Fibroblast of skin of abdomen (primary cell): ENCODE measurements around the gene PYGO2.
"Not testable (repeated sequence)": the region's sequence is repeated elsewhere in the genome, so short reads cannot be mapped to it uniquely, and the experiment has no call there.

ENCODE experiments used
- DNase-seq: peaks from one replicate; pipeline ENCODE4 v3.0.0-alpha.2; 2013

PYGO2 gene

DNA sequence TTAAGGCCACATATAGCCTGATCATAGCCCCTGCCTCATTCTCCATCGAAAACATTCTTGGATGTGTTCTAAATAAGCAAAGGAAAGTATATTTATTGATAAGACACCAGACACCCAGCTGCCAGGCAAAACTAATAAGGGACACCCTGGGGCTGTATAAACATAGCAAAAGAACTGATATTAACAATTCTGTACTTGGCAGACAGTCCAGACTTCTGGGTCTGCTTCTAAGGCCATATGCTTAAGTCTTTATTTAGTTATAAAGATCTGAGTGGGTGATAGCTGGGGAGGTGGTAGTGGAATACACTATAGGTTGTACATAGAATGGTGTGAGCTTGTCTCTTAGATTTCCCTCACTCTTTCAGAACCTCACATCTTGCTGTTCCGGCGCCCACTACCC is 16.8 kb upstream of the PYGO2 start:
- DNase-seq: no peak

DNA sequence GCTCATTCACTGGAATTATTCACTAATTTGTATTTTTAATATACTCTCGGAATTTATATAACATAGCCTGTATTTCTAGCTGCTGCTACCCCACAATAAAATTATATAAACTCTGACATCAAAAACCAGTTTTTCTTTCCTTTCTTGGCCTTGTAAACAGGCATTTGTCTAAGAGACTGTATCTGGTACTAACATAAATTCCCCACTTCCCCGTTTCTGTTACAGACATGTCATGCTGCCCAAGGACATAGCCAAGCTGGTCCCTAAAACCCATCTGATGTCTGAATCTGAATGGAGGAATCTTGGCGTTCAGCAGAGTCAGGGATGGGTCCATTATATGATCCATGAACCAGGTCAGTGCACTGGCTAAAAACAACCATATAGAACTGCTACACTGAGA is 16.2 kb upstream of the PYGO2 start:
- not testable (repeated sequence) for DNase-seq

DNA sequence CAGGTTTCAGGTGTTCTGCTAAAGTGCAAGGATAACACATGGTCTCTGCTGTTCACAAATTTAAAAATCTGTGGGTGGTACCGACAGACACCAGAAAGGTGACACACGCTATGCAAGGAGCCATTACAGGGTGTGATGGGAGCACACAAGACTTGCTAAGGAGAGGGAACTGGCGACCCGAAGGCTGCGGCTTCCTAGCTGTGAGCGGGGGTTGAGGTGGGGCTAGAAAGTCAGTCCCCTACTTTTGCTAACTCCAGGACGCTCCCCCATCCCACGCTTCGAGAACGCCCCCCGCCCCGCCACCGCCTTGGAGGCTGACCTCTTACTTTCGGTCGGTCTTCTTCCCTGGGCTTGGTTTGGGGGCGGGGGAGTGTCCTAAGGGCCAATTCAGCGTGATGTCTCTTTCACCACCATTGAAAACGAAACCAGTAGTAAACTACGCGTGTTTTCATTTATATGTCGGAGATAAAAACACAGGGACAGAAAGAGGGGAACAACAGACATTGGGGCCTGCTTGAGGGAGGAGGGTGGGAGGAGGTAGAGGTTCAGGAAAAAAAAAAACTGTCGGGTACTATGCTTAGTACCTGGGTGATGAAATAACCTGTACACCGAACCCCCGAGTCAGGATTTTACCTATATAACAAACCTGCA is 14.0 kb upstream of the PYGO2 start:
- DNase-seq: peak; percentile 58

DNA sequence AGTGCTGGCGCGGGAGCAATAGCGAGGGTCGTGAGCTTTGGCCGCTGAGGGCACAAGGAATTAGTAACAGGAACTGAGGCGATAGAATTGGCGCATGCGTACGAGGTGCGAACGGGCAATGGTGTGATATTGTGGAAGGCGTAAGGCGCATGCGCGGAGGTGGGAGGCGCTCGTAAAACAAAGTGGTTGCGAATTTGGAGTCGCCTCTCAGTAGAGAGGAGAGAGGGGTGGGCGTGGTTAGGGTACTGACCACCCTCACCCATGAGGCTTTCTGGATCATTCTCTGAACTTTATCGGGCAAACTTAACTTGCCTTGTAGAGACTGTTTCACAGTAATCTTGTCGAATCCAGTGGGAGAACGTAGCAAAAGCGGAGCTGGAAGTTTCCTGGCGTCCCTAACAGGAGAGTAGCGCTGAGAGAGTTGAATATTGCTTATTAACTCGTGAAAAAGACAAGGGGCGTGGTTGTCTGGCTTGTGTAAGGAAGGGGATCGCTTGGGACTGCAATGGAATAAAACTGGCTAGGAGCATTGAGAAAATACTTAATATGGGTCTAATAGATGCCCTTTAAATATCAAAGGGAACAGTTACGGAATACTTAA is 13.3 kb upstream of the PYGO2 start:
- DNase-seq: peak; percentile 96

DNA sequence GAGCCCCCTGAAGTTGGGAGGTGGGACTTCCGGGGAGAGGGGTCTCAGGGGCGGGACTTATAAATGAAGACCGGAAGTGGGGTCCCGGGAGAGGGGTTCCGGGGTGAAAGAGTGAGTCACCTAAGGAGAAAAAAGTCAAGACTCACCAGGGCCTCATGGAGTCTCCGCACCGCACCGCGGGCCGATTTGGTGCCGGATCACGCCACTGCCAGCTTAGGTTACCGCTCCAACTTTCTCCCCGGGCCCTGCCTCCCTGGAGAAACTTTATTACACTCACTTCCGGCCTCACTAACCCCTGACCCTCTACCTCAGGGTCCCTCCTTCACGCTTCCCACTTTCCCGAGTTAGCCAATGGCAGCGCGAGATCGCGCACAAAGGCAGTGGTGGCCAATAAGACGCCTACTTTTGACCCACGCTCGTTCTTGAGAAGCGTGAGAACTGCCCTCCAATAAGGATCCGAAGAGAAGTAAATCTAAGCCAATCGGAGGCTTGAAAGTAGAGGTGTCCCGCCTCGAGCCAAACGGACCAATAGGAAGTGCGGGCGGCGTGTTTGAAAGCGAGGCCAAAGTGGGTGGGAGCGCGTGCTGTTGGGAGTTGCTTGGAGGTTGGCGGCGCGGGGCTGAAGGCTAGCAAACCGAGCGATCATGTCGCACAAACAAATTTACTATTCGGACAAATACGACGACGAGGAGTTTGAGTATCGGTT is 12.7 kb upstream of the PYGO2 start, which contains the start of gene CKS1B:
Gene CKS1B, plus strand, starts transcription at position 580 of the 706 bp plus-strand sequence. Its CDS starts 65 bp downstream, at position 645.
- peak; percentile 100 for DNase-seq

DNA sequence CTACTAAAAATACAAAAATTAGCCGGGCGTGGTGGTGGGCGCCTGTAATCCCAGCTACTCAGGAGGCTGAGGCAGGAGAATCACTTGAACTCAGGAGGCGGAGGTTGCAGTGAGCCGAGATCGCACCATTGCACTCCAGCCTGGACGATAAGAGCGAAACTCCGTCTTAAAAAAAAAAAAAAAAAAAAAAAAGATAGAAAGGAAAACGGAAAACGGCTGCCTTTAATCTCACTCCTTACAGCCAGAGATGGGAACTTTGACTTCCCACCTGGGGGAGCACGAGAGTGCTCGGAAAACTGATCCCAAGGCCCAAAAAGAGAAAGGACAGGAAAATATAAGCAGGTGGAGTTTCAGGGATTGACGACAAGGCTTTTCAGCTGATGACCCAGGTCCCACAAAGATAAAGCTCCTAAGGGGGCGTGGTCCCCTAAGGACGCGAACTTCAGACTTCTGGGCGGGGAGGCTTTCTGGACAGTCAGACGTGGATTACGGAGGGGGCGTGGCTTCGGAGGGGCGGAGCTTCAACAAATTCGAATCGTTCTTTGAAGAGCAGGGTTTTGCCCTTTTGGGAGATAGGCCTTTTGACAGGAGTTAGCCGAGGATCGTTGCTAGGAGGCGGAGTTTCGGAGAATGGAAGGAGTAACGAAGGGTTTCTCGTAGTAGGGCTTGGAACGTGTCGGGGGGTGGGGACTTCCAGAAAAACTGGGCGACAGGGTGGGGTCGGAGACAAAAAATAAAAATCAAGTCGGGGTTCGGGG is 11.9 kb upstream of the PYGO2 start:
- DNase-seq: peak; percentile 97

DNA sequence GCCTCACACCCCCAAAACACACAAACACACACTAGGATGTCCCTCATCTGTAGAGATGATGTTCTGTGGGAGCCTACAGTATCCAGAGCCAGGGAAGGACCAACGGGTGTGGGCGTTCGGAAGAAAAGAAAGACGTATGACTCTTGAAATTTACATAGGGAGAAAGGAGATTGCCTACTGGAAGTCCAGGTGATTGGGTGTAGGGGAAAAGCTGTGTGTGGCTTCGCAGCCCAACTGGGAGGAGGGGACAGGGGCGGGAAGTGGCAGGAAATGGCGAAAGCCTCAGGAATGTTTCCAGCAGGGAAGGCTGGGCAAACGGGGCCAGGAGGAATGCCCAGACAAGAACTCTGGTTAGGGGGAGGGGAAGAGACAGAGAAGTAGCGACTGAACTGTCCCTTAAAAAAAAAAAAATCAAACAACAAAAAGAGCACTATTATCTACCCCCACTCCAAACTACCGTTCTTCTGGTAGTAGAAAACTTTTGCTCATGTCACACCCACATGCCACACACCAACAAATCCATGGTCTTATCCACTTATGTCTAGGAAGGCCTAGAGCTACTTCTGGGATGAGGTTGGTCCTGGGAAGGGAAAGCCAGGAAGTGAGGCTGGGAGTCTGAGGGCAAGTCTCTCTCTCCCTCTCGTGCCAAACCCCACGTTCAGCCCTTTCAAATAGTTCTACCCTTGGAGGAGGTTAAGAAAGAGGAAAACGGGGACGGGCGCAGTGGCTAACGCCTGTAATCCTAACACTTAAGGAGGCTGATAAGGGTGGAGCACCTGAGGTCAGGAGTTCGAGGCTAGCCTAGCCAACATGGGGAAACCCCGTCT is 11.1 kb upstream of the PYGO2 start:
- DNase-seq: peak; percentile 98

DNA sequence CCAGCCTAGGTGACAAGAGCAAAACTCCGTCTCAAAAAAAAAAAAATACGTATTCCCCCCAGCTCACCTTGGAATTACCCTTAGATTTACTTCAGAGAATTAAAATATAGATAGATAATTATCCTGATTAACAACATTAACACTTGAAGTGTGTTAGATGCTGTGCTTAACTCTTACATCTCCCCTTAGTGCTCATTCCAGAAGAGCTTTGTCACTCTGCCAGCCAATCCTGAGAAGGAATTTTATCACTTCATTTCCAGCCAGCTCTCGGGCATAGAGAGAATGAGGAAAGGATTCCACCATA is 10.6 kb upstream of the PYGO2 start:
- no peak for DNase-seq

DNA sequence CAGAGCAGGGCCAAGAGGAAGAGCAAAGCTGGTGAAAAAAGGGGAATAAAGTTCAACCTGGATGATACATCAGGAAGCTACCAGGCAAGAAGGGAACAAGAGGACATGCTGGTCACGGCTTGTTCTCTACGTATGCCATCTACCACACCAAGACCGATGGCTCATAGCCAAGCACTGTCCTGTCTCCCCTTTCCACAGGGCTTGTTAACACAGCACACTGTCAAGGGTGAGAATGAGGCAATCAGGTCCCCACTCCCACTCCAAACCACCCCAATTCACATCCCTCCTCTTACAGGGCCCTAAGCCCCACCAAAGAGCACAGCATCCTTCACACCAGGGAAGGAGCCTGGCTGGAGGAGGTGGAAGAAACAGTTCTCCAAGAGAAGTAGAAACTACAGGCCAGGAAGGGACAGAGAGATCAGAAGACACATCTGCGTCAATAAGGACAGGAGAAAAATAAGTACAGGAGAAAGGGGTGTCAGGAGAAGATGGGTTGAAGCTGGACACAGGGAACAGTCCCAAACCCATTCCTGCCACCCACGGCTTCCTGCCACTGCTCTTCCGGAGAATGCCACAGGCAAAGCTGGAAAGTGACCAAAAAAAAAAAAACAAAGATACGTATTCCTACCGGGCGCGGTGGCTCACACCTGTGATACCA is 9.9 kb upstream of the PYGO2 start:
- no peak for DNase-seq

DNA sequence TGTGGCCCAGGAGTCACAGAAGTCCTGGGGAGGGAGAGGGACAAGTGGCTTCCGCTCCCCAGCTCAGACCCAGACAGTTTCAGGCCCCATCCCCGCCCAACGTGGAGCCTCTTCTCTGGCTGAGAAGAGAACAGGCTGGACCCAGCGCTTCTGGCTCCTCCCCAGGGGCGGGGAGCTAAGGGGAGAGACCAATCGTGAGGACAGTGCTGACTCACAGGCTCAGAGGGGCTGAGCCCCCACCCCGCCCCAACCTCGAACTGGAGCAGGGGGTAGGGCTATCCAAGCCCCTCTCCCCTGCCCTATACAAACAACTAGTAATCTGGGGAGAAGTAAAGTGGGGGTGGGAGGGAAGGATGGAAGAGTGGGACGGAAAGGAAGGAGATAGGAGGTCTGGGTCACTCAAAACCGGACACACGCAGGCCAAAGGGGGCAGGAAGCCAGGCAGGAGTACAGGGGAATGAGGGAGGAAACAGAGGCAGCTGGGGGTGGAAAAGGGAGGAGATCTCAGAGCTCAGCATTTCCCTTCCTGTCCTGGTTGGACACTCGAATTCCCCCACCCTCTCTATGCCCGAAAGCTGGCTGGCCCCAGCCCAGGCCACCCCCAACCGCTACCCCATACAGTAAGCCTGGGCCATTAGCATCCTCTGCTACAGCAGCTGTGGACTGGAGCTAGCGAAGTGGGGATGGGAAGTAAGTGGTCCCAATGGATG is 9.2 kb upstream of the PYGO2 start, which contains the start of gene SHC1:
Gene SHC1, minus strand, starts transcription at position 117 of the 710 bp plus-strand sequence. CDS start 221 bp downstream, outside the sequence.
- peak; percentile 96 for DNase-seq

DNA sequence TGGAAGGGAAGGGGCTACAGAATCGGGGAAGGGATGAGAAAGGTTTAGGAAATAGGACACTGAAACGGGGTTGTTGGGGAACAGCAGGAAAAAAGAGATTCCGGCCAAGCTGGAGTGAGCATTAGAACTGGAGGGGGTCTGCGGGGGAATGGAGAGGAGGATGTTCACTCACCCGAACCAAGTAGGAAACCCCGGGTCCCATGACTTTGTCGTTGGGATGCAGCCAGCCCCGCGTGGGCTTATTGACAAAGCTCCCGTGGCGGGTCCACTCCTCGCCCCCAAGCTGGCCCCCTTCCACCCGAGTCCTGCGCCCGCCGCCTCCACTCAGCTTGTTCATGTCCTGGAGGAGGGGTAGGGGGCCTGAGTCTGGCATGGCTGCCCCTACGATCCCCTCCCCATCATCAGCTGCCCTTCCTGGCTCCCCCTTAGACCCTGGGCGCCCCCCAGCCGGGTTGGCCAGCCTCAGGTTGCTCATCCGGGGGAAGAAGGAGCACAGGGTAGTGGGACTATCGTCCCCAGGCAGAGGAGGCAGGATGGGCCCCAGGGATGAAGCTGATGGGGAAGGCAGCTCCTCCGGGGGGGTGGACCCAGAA is 8.4 kb upstream of the PYGO2 start:
- DNase-seq: no peak

DNA sequence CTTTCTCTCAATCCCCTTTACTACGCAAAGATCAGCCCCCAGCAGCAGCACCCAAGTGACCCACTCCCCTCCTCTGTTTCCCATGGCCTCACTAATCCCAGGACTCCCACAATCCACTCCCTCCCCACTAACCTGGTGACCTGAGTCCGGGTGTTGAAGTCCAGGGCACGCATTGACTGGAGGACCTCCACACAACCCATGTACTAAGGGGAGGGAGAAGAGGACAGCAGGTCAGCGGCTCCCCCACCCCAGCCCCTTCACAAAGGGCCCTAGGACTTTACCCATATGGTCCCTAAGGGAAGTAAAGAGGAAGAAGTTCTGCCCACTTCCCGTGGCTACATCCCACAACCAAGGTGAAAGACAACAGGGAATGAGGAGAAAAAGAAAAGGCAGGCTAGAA is 7.7 kb upstream of the PYGO2 start:
- DNase-seq: no peak

DNA sequence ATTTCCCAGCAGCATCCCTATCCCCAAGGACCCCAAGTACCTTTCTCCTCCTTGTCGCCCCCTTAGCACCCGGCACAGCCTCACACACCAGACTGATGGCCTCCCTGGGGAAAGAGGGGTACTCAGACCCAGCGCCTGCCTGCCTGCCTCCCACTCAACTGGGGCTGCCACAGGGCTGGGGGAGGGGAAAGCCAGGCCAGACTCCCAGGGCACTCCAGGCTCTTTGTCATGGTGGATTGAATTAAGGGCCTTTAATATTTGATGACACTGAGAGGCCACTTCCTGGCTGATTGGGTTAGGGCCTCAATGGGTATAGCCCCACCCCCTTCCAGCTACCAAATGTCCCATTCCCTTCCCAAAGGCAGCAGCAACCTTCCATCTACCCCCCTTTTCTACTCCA is 7.1 kb upstream of the PYGO2 start:
- DNase-seq: no peak

DNA sequence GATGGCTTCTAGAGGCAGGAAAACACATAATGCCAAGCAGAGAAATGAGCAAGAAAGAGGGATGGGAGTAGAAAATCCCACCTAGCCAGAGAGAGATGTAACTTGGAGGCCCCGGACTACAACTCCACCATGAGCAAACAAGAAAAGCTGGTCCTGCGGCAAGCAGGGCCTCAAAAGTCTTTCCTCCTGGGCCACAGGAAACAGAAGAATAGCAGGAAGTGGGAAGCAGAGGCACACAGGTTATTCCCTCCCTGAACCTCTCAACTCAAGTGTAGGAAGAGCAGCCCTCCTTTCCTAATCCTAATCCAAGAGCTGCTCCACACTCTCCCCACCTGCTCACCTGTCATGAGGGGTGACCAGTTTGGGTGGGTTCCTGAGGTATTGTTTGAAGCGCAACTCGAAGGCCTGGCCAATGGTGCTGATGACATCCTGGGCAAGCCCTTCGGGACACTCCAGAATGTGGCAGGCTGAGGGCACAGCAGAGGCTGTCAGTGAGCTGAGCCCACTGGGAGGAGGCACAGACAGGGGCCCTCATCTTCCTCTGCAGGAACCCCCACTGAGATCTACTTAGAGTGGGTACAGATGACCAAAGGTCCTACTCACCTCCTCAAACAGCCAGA is 5.9 kb upstream of the PYGO2 start:
- DNase-seq: no peak

DNA sequence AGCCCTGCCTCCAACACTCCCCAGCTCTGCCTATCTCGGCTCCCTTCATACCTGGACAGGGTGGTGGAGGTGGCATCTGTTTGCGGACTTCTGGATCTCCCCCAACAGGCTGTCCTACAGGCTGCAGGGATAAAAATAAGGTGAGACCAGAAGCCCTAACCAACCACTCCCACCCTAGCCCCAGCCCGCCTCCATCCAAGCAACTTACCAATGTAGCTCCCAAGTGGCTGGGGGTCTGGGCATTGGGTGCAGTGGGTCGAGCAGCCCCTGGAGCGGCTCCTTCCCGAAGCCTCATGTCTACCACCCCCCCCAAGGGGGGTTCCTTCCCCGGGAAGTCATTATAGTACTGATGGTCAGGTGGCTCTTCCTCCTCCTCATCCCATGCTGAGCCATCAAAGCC is 4.5 kb upstream of the PYGO2 start:
- no peak for DNase-seq

DNA sequence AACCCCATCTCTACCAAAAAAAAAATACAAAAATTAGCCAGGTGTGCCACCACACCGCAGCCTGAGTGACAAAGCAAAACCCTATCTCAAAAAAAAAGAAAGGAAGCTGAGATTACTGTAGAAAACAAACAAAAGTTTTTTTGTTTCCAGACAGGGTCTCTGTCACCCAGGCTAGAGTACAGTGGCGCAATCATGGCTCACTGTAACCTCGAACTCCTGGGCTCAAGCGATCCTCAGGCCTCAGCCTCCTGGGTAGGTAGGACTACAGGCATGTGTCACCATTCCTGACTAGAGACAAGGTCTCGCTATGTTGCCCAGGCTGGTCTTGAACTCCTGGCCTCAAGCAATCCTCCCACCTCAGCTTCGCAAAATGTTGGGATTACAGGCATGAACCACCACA is 2.8 kb upstream of the PYGO2 start:
- no peak for DNase-seq

DNA sequence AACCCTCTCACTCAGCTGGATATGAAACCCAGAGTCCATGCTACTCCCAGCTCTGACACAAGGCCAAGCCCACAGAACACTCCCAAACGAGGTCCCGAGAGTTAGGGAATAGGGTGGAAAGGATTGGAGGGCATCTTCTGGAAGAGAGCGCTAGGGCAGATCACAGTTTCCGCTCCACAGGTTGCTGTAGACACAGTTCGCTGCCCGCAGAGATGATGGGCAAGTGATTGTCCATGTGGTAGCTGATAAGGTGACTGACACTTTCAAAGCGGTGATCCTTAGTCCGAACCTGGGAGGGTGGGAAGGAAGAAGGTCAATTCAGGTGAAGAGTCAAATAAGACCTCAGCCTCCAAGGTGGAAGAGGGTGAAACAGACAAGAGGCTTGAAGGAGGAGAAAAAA is 2.1 kb upstream of the PYGO2 start:
- DNase-seq: no peak

DNA sequence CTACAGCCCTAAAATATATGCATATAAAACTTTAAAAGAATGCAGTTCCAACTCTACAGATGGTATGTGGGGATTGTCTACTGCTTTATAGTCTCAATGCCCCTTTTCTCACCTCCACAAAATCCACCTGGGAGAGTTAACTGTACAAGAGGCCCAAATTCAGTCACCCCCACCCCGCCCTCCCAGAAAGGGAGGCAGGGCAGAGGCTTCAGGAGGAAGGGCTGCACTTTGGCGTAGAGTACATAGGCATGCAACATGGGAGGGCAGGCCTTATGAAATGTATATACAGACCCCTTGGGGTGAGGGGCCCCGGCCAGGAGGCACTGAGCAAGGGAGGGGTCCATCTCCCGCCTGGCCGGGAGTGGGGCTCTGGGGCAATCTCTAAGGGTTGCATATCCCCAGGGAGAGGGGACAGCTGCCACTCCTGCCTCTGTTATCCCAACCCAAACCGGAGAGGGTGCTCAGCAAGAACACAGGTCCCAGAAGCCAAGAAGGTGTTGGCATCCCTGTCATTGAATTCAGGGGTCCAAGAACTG is 1.3 kb upstream of the PYGO2 start:
- no peak for DNase-seq

DNA sequence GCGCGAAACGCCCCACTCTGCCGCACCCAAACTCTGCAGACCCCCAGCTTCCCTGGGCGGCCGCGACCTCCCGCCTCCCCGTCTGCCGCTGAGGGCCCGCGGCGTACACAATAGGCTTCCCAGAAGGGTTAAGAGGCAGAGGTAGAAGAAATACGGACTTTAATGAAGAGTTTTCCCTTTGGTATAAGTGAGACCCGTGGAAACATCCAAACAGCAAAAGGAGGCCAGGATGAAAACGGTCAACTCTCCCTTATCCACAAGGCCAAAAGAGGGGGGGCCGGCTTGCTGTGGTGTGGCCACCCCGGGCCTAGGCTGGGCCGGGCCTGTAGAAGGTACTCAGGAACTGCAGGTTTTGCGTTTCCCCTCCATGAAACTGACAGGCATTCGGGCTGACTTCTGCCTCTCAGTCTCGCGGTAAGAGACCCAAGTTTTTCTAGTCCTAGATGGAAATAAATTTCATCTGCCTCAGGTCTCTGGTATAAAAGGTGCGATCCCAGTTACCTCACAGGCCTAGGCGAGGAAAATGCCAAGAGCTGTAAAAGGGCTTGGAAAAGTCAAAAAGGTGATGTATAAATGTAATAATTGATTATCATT is 671 bp upstream of the PYGO2 start:
- DNase-seq: no peak
